ENCODE results near the gene COL19A1.
"Not testable (repeated sequence)": the region's sequence is repeated elsewhere in the genome, so short reads cannot be mapped to it uniquely, and the experiment has no call there.

COL19A1 gene

DNA sequence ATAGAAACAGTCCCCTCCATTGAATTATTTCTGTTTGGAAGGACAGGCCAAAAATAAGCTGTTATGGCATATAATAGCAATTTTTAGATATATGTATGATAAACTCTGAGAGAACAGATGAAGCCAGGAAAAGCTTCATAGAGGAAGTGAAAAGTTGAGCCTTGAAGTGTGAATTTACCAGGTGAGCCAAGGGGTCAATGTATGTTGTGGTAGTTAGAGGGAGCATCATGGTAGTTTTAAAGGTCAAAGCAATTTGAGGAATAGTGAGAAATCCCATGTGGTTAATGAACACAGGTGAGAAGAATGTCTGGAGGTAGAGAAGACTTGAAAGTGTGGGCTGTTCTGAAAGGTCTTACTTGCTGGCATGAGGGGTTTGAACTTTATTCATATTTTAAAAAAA is 47.0 kb downstream of the COL19A1 start:
- DNase-seq: no peak

DNA sequence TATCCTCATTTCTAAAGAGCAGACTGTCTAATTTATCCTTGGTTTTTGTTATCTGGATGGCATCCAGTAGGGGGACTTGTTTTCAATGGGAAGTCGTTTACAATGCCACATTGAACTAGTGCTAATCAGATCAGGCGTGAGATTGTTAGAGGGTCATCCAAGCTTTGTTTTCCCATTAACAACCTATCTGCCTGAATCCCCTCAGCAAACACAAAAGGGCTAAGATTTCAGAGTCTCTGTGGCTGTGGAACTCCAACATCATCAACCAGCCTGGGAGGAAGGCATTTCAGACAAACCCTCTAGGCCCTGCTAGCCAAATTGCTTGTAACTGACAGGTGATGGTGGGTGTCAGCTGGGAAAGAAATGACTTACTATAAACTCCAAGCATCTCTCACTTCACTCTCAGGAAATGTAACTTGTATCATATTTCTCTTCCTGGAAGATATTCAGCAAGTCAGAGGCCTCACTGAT is 47.7 kb downstream of the COL19A1 start:
- DNase-seq: no peak

DNA sequence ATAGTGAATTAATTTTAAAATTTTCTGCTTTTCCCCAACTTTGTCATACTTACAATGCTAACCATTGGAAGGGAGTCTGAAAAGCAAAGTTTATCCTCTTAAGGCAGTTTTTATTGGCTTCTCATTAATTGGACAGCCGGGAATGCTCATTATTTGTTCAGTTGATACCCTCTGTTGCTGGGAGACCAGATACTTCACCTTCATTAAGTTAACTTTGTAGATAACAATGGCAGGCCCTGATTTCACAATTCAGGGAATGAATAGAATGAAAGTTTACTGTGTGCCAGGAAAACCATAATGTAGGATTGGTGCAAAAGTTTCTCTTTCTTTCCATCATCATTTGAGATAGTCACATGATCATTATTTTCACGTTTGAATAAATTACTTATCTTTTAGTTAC is 49.0 kb downstream of the COL19A1 start:
- DNase-seq: no peak

DNA sequence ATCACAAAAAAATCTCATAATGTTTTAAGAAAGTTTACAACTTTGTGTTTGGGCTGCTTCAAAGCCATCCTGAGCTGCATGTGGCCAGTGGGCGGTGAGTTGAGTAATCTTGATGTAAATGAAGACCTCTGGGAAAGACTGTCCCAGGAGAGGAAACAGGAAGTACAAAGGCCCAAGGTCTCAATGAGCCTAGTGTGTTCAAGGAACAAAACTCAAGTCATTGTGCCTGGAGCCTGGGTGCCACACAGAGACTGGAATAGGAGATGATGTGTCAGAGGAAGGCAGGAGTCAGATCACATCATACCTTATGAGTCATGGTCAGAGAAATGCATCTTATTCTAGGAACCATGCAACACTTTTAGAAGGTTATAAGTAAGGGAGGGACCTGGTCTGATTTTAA is 51.5 kb downstream of the COL19A1 start:
- DNase-seq: no peak

DNA sequence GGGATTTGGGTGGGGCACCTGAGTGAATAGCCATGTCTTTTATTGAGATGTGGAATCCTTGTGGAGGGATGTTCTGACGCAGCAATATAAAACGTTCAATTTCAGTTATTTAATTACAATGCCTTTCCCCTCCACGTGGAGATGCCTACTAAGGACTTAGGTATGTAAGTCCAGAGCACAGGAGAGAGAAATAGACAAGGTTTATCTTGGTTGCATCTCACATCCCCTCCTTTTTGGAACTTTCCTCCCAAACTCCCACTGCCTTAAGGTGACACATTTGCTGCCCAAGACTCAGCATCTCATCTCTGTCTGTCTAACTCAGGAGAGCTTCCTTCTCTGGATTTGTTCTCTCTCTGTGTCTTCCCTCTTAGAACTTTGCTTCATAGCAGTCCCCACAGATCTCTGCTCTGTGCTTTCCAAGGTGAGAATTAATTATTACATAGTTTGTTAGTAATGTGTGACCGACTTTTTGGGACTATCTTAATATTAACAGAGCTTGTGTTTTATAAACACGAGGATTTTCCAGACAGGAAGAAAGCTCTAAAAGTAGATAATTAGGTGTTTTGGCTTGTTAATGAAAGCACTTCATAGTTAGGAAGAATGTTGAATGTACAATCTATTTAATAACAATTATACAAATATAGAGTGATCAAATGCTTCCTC is 52.6 kb downstream of the COL19A1 start:
- no peak for DNase-seq

DNA sequence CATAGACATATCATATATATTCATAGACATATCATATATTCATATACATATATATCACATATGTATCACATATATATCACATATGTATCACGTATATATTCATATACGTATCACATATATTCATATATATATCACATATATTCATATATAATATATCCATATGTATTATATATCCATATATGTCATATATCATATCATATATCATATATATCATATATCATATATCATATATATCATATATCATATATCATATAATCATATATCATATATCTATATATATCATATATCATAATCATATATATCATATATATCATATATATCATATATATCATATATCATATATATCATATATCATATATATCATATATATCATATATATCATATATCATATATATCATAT is 54.7 kb downstream of the COL19A1 start:
- not testable (repeated sequence) for DNase-seq

DNA sequence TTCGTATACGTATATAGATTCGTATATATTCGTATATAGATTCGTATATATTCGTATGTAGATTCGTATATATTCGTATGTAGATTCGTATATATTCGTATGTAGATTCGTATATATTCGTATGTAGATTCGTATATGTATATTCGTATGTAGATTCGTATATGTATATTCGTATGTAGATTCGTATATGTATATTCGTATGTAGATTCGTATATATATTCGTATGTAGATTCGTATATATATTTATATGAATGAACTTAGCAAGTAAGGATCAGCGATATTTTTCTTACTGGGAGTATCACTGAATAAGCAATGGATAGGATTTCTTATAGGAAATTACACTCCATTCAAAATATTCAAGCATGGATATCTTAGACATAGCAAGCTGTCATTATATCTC is 55.3 kb downstream of the COL19A1 start:
- DNase-seq: not testable (repeated sequence)

DNA sequence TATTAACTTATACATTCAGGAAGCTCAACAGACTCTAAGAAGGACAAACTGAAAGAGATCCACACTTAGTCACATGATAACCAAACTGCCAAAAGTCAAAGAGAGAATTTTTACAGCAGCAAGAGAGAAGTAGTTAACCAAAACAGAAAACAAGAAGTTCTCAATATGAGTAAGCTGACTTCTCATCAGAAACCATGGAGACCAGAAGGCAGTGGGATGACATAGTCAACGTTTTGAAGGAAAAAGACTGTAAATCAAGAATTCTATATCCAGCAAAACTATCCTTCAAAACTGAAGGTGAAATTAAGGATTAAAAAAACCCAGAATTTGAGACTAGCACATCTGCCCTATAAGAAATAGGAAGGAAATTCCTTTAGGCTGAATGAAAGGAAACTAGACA is 60.4 kb downstream of the COL19A1 start:
- no peak for DNase-seq

DNA sequence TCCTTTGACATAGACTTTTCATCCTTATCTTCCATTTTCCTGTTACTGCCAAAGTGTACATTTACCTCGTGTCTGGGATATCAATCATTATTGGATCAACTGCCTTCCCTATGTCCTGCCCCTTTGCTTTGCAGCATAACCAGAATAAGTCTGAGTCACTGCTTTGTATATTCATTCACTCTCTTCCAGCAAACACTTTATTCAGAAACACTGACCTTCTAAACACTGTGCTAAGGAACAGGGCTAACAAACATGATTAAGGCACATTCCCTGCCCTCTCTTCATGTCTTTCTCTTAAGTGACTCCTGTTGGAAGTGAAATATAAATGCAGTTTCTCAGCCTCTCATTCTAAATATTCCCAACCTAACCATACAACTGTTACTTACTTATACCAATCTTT is 66.9 kb downstream of the COL19A1 start:
- DNase-seq: no peak

DNA sequence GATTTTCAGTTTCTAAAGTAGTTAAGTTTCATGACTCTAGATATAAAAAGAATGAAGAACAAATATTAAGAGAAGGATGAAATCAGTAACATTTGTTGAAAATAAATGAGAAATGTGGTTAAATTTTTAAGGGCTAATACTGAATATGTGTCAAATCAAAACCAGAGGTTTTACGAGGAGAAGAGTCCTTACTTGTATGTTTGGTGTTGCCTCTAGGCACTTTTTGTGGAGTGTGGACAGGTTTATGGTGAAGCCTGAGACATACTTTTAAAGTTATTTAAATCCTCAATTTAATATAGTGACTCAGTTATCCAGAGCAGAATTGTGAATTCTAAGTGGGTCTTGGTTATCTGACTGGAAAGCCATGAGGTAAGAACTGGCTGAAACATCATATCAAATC is 68.7 kb downstream of the COL19A1 start:
- no peak for DNase-seq

DNA sequence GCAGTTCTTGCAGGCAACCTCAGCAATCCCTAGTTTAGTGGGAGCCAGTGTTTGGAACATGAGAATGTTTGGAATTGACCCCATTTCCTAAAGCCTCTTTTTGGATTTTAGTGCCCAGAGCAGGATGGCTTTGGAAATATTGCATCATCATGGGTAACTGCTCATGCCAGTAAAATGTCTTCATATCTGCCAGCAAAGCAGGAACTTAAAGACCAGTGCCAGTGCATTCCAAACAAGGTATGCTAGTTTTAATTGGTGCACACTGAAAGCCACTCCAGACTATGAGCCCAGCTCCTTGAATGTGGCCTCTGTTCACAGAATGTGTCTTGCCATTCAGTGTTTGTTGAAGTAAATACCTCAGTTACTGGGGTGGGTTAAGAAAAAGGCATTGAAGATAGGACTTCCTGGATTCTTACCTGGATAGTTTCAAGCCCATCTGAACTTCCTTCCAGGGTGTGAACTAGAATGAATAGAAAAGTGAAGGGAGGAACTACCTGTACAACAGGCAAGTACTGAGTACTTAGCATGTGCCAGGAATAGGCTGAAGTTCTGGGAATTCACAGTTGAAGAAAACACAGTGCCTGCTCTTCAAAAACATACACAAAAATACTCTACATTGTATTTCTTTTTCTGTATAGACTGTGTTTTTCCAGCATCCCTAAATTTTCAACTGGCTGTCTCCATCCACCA is 70.5 kb downstream of the COL19A1 start:
- DNase-seq: no peak

DNA sequence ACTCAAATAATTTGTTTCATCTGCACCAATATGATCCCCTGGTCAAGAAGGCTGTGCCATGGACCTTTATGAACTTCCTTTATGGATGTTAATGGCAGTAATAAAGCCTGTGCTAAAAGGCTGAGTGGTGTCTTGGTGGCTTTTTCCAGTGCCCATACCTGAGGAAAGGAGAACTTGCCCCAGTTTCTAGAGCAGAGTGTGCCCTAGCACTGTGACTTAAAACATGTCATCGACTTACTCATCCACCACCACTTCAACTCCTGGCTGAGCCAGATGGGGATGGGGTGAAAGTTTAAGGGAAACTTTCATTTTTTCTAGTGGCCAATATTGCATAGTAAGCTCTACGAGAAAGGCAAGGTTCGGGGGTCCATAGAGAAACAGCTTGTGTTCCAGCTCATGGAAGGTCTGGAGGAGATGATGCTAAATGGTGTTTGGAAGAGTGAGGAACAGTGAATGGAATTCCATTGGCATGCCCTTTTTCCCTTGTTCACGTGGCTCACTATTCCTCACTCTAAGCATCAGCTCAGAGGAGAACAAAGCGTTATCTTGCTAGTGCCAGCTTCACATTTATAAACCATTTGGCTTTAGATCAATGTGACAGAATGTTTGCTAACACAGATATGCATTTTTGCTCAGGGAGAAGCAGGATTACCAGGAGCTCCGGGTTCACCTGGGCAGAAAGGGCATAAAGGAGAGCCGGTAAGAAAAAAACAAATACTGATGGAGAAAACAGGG is 71.2 kb downstream of the COL19A1 start:
- DNase-seq: no peak

DNA sequence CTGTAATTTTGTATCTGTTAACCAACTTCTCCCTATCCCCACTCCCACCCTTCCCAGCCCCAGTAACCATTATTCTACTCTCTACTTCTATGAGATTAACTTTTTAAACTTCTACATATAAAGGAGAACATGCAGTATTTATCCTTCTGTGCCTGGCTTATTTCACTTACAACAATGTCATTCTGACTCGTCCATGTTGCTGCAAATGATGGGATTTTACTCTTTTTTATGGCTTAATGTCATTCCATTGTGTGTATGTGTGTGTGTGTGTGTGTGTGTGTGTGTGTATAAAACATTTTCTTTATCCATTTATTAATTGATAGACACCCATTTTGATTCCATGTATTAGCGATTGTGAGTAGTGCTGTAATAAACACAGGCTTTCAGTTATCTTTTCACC is 76.1 kb downstream of the COL19A1 start:
- DNase-seq: no peak

DNA sequence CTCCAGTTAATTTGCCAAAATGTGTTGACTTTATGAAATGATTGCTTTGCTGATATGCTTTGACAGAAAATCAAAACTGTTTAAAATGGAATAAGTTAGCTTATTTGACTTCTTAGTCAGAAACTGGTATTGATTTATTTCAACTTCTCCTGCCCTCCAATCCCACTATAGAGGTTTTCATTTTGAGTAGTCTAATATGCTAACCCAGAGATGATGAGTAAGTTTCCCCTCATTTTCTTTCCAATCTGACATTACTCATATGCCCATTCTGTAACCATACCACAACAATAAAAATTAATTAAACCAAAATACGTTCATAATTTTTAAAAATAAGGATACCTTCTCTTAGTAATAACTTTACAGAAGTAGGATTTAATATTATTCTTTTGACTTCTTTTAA is 78.8 kb downstream of the COL19A1 start:
- DNase-seq: no peak

DNA sequence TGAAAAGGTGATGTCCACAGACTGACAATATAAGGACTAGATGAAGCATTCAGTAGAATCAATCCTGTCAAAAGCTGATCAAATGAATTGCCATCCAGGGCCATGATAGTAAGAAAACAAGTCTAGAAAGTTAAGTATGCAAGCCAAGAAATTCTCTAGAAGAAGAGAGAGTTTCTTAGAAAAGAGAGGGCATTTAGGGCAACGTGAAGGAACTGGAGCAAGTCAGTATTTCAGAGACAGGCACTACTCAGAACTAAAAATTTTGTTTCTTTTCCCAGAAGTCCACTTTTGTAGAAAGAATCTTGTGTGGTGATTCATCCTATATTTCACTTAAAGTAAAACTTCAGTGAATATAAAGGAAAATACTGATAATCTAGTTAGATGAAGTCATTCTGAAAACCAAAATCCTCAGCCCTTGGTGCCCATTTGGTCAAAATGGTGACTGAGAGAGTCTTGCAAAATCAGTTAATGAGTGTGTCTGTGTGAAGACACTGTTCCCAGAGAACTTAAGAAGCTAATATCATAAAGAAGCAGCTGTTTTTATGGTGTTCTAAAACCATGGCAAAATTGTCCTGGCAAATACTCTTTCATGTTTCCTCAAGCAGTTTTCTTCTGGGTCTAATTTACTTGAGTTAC is 82.2 kb downstream of the COL19A1 start:
- no peak for DNase-seq

DNA sequence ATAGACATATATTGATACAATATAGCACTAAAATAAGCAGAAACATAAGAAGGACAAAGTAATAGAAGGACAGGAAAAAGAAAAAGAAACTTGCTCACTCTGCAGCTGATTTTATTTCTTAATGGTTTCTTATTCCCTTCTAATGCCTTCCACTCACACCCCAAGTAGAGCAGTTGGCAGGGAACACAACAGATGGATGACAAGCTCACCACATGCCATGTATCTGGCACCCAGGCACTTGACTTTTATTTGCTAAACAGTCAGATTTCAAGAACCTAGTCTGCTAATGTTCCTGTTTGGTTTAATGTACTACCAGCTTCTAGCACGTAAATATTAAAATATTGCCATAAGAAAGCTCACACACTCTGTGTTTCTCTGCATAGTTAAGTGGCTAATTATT is 87.1 kb downstream of the COL19A1 start:
- DNase-seq: no peak

DNA sequence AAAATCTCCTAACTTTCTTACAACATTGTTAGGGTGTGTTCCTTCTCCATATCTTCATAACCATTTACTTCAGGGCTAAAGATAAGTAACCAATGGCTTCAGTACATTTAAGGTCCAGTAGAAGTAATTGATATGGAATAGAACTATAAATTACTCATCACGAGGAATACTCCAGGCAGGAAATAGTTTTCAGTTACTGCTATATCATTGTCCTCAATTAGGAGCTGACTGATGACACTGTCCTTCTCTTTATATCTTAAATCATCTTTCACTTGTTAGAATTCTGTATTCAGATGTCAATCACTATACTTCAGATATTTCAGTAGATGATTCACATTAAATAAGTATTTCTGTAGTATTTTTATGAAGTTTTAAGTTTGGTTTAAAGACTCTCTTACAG is 88.4 kb downstream of the COL19A1 start:
- no peak for DNase-seq

DNA sequence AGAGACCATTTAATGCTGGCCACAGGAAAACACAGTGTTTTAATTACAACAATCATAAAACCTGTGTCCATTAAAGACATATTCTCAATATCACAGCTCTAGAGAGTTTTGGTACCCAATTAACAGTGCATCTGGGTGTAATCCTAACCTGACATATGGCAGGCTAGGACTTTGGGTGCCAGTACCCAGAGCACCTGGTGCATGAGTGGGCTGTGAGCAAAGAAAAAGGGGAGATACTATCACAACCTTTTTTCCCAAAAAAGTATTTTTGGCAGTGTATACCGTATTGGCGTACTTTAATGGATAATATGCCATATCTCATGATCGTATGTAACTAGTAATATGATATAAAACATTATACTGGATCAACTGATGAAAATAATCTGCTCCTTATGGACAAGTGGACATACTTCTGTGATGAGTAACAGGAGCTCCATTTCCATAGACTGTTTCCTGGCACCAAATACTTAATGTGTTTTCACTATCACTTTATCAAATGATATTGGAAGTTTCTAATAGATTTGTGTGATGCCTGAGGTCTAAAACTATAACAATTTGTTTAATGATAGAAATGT is 91.7 kb downstream of the COL19A1 start:
- DNase-seq: no peak

DNA sequence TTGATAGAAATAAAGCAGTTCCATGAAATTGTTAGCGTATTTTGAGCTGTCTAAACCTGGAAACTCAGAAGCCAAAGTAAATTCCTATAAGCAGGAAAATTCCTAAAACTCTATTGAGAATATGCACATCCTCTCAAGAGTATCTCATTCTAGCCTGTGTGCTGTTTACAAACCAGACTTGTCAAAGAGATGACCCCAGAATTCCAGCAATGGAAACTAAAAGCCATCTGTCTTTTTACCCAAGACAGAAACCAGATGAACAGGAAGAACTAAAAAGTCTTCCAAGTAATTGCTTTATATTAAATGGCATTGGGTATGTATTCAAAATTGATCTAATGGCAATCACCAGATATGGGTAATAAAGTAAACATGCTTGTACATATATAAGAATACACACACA is 92.6 kb downstream of the COL19A1 start:
- no peak for DNase-seq

DNA sequence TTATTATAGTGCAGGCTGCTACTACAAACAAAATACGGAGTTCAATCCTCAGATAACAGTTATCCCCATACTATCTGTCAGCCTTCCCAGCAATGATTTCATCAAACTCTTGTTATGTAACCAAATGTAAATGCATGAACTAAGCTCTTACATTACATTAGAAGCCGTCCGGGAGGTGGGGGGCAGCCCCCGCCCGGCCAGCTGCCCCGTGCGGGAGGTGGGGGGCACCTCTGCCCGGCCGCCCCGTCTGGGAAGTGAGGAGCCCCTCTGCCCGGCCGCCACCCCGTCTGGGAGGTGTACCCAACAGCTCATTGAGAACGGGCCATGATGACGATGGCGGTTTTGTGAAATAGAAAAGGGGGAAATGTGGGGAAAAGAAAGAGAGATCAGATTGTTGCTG is 99.6 kb downstream of the COL19A1 start:
- DNase-seq: not testable (repeated sequence)

DNA sequence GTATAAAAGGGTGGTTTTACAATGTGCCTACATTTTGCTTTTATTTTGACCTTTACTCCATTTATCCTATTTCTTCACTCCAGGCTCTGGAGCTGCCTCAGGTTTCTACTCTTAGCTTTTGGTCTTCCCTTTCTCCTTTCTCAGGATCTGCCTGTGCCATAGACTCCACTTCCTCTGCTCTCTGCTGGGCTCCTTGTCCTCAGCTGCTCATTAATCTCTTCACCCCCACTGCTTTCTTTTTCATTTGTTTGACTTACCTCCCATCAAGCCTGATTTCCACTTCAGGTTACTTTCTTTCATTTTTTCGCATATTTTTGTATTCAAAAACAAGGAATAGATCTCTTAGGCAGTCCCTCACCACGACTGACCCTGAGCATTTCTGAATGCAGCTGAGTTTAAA is 106.8 kb downstream of the COL19A1 start:
- DNase-seq: no peak

DNA sequence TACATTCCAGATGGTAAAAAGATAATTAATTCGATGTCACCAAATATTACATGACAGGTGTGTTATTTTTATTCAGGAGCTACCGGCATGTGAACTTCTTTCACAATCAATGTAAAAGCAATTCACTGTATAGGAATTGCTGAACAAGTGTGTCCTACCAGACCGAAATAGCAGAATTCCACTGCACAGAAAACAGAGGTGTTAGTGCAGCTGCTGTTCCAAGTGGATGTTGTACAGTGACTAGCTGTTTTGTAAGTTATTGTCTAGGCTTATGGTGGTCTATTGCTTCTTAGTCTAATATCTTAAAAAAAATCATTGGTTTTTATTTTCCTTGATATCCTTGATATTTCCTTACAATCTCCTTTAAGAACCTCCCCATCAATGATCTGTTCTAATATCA is 107.4 kb downstream of the COL19A1 start:
- DNase-seq: no peak

DNA sequence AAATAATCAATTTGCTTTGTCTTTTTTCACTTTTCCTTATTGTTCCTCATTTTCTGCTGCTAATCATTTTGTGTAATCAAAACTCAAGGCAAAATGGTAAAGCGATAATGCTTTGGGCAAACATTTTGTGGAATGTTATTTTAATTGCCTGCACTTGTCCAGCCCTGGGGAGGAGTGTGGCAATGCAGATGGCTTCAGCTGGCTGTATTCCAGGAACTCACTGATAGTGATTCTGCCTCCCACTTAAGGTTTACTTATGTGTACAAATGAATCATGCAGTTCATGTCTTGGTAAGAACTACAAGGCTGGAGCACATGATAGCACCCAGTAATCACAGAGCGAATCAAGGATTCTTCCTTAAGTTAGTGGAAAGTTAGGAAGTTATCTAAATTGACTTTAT is 107.8 kb downstream of the COL19A1 start:
- no peak for DNase-seq
